Measurements from ENCODE around the gene GRIN2D. TPM values are rescaled to one million over a fixed set of nuclear protein-coding genes. Genes with fewer than 3 reads are reported as not detected.
"Not testable (repeated sequence)": the region's sequence is repeated elsewhere in the genome, so short reads cannot be mapped to it uniquely, and the experiment has no call there.

GRIN2D gene
- total RNA-seq, 2 donors from 2014 or later, result 0.14 to 0.42 TPM

- H3K27me3 Mint-ChIP-seq, result no peaks in the 10 kb centered on the region
- peaks cover 0 to 3% of the 10 kb centered on the region in 2 donors for H3K4me1 Mint-ChIP-seq (ENCODE audit: low read depth in 2 of 2)
- no peak overlapping the region for H3K27ac Mint-ChIP-seq
- no peaks in the 10 kb centered on the region for H3K9me3 Mint-ChIP-seq
- no peak overlapping the region for H3K4me3 Mint-ChIP-seq
- H3K36me3 Mint-ChIP-seq, result no peaks in the 10 kb centered on the region
- no peak for DNase-seq (ENCODE audit: low spot score)
- ATAC-seq, result no peak
These were observed 12.1 kb upstream of the GRIN2D start for GRCh38 chr19:48381178-48381950.

GRCh38 chr19:48382286-48382685 is 11.2 kb upstream of the GRIN2D start:
- Mint-ChIP-seq H3K9me3 (no peaks in the 10 kb centered on the region), H3K27me3 (no peaks in the 10 kb centered on the region), H3K4me1 (ENCODE audit: low read depth in 2 of 2) (peaks cover 0 to 3% of the 10 kb centered on the region in 2 donors), H3K27ac (no peak overlapping the region), H3K4me3 (no peak overlapping the region), H3K36me3 (no peaks in the 10 kb centered on the region)
- no peak for DNase-seq (ENCODE audit: low spot score)
- ATAC-seq, result no peak

GRCh38 chr19:48385461-48386087 is 7.9 kb upstream of the GRIN2D start:
- H3K4me3 Mint-ChIP-seq, result no peak overlapping the region
- ATAC-seq (no peak), DNase-seq (ENCODE audit: low spot score) (no peak)
- H3K27me3 Mint-ChIP-seq, result no peaks in the 10 kb centered on the region
- H3K36me3 Mint-ChIP-seq, result peaks cover 8% of the 10 kb centered on the region
- H3K4me1 Mint-ChIP-seq (ENCODE audit: low read depth in 2 of 2), result peaks cover 11 to 13% of the 10 kb centered on the region in 2 donors
- H3K9me3 Mint-ChIP-seq, result no peaks in the 10 kb centered on the region
- H3K27ac Mint-ChIP-seq, result no peak overlapping the region

DNA sequence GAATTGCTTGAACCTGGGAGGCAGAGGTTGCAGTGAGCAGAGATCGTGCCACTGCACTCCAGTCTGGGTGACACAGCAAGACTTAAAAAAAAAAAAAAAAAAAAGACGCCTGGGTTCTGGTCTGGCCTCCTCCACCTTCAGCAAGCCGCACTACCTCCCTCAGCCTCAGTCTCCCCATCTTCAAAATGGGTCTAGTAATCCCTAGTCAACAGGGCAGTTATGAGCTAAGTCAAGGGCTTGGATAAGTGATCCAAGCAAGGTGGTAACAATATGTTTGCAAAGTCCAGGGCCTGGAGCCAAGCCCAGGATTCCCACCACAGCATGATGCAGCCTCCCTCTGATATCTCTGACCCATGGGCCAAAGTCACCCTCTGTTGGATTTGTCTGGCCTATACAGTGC is 6.5 kb upstream of the GRIN2D start:
- H3K9me3 Mint-ChIP-seq, result no peaks in the 10 kb centered on the region
- no peak for DNase-seq (ENCODE audit: low spot score)
- ATAC-seq, result no peak
- peaks cover 0 to 2% of the 10 kb centered on the region in 2 donors for H3K27me3 Mint-ChIP-seq
- no peak overlapping the region for H3K27ac Mint-ChIP-seq
- no peak overlapping the region for H3K4me3 Mint-ChIP-seq
- peaks cover 8% of the 10 kb centered on the region for H3K36me3 Mint-ChIP-seq
- H3K4me1 Mint-ChIP-seq (ENCODE audit: low read depth in 2 of 2), result peaks cover 15 to 16% of the 10 kb centered on the region in 2 donors

DNA sequence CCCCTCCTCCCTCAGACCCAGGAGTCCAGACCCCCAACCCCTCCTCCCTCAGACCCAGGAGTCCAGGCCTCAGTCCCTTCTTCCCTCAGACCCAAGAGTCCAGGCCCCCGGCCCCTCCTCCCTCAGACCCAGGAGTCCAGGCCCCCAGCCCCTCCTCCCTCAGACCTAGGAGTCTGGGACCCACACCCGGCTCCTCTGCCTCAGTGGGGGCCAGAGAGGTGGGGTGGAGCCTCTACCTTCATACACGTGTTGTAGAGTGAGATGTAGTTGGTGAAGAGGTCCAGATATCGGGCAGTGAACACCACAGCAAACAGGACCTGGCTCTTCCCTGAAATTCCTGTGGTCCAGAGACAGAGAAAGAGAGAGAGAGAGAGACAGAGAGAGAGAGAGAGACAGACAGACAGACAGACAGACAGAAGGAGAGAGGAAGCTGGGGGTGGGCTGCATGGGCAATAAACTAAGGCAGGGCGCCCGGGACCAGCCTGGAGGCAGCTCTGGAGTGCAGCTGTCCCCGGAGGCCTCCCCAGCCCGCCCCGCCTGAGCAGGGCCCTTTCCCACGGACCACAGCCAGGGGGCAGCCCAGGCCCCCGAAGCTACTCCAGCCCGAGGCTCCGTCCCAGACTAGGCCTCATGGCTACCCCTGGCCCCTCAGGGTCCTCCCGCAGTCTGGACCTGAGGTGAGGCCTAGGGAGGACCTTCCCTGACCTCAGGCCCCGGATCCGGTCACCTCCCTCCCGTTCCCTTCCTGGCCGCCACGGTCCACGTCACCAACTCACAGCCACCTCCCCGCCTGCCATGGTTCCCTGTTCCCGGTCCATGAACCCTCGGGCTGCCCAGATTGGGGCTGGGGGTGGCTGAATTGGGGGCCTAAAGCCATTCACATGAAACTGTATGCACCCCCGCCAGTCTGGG is 3.0 kb upstream of the GRIN2D start:
- Mint-ChIP-seq H3K36me3 (peaks cover 8% of the 10 kb centered on the region), H3K4me3 (peak overlapping the region; percentile 97), H3K27ac (peak overlapping the region; percentile 93), H3K9me3 (no peaks in the 10 kb centered on the region), H3K27me3 (peaks cover 11 to 18% of the 10 kb centered on the region in 2 donors), H3K4me1 (ENCODE audit: low read depth in 2 of 2) (peaks cover 15 to 23% of the 10 kb centered on the region in 2 donors)
- DNase-seq (ENCODE audit: low spot score) (peak; percentile 77), ATAC-seq (peak; percentile 80 to 81)

DNA sequence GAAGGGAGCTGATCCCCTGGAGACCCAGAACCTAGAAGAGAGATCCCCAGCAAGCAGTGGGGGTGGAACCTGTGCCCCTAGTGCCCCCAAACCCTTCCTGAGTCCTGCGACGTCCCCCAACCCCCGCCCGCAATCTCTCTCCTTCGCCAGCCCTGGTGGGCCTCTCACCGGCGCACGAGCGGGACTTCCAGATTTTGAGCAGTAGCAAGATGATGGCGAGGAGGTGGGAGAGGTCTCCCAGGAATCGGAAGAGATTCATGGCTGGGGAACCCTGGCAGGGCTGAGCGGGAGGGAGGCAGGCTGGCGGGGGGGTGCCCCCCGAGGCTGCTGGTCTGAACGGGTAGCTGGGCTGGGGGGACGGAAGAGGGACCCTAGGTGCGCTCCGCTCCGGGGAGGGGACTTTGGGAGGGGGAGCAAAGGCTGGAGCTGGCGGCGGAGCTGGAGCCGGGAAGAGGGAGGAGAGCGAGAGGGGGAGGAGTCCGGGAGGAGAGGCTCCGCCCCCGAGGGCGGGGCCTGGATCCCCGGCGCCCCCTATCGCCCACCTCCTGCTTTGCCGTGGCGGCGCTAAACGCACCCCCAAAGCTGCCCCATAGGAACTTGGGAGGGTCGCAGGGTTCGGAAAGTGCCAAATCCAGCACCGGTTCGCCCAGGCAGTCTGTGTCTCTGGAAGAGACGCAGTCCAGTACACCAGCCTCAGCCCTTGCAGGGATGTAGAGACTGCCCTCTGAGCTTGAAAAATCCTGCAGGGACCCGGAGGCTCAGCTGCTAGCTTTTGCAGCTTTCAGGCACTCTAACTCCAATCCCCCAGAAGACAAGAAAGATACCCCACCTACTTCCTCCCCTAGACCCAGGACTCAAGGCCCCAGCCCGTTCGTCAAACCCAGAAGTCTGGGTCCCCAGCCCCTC is 2.1 kb upstream of the GRIN2D start, which contains the start of gene KDELR1:
Gene KDELR1 (minus strand): TSS at position 452 of the 906 bp plus-strand sequence. CDS start 193 bp downstream, at position 259.
- H3K4me1 Mint-ChIP-seq (ENCODE audit: low read depth in 2 of 2), result peaks cover 15 to 23% of the 10 kb centered on the region in 2 donors

DNA sequence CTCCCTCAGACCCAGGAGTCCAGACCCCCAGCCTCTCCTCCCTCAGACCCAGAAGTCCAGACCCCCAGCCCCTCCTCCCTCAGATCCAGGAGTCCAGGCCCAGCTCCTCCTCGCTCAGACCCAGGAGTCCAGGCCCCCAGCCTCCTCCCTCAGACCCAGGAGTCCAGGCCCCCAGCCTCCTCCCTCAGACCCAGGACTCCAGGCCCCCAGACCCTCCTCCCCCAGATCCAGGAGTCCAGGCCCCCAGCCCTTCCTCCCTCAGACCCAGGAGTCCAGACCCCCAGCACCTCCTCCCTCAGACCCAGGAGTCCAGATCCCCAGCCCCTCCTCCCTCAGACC is 1.5 kb upstream of the GRIN2D start:
- peaks cover 15 to 23% of the 10 kb centered on the region in 2 donors for H3K4me1 Mint-ChIP-seq (ENCODE audit: low read depth in 2 of 2)
- peak overlapping the region; percentile 93 for H3K27ac Mint-ChIP-seq
- not testable (repeated sequence) for H3K9me3 Mint-ChIP-seq; H3K36me3 Mint-ChIP-seq; DNase-seq (ENCODE audit: low spot score); ATAC-seq; H3K4me3 Mint-ChIP-seq
- peaks cover 19 to 24% of the 10 kb centered on the region in 2 donors for H3K27me3 Mint-ChIP-seq

More for the DNA sequence above, 2.1 kb upstream of the GRIN2D start, which contains the start of gene KDELR1:
- ATAC-seq (peak; percentile 89 to 94), DNase-seq (ENCODE audit: low spot score) (peak; percentile 78)
- Mint-ChIP-seq H3K27me3 (peaks cover 19 to 23% of the 10 kb centered on the region in 2 donors), H3K27ac (peak within 1 kb of the TSS; percentile 93), H3K36me3 (peaks cover 8% of the 10 kb centered on the region), H3K9me3 (no peaks in the 10 kb centered on the region), H3K4me3 (peak within 1 kb of the TSS; percentile 97)

GRCh38 chr19:48392860-48393558 is 459 bp upstream of the GRIN2D start:
- Mint-ChIP-seq H3K27ac (no peak overlapping the region), H3K4me3 (peak overlapping the region; percentile 38), H3K4me1 (ENCODE audit: low read depth in 2 of 2) (peaks cover 25 to 32% of the 10 kb centered on the region in 2 donors), H3K36me3 (peaks cover 8% of the 10 kb centered on the region), H3K9me3 (no peaks in the 10 kb centered on the region), H3K27me3 (peaks cover 28 to 35% of the 10 kb centered on the region in 2 donors)
- no peak for DNase-seq (ENCODE audit: low spot score)
- ATAC-seq, result no peak

GRCh38 chr19:48394331-48395169 is 1.1 kb downstream of the GRIN2D start:
- peaks cover 29 to 33% of the 10 kb centered on the region in 2 donors for H3K4me1 Mint-ChIP-seq (ENCODE audit: low read depth in 2 of 2)
- H3K27ac Mint-ChIP-seq, result no peak overlapping the region
- no peak for ATAC-seq
- no peaks in the 10 kb centered on the region for H3K36me3 Mint-ChIP-seq
- H3K4me3 Mint-ChIP-seq, result no peak overlapping the region
- H3K9me3 Mint-ChIP-seq, result peaks cover 2% of the 10 kb centered on the region
- H3K27me3 Mint-ChIP-seq, result peaks cover 29 to 36% of the 10 kb centered on the region in 2 donors
- no peak for DNase-seq (ENCODE audit: low spot score)

- peaks cover 4% of the 10 kb centered on the region for H3K9me3 Mint-ChIP-seq
- H3K4me1 Mint-ChIP-seq (ENCODE audit: low read depth in 2 of 2), result peaks cover 31 to 37% of the 10 kb centered on the region in 2 donors
- peaks cover 29 to 36% of the 10 kb centered on the region in 2 donors for H3K27me3 Mint-ChIP-seq
- ATAC-seq (no peak), DNase-seq (ENCODE audit: low spot score) (no peak)
- H3K4me3 Mint-ChIP-seq, result no peak overlapping the region
- no peaks in the 10 kb centered on the region for H3K36me3 Mint-ChIP-seq
- H3K27ac Mint-ChIP-seq, result no peak overlapping the region
These were observed 1.6 kb downstream of the GRIN2D start for GRCh38 chr19:48395170-48395455.

- no peaks in the 10 kb centered on the region for H3K36me3 Mint-ChIP-seq
- H3K27ac Mint-ChIP-seq, result no peak overlapping the region
- H3K4me3 Mint-ChIP-seq, result no peak overlapping the region
- ATAC-seq, result no peak
- H3K4me1 Mint-ChIP-seq (ENCODE audit: low read depth in 2 of 2), result peaks cover 27 to 37% of the 10 kb centered on the region in 2 donors
- H3K9me3 Mint-ChIP-seq, result peaks cover 4% of the 10 kb centered on the region
- peaks cover 29 to 36% of the 10 kb centered on the region in 2 donors for H3K27me3 Mint-ChIP-seq
- DNase-seq (ENCODE audit: low spot score), result no peak
These were observed 2.0 kb downstream of the GRIN2D start for GRCh38 chr19:48395499-48395898.

Measured in natural killer cell treated with Interleukin-12 subunit alpha and Interleukin-12 subunit beta and Interleukin-15 and Interleukin-18, amount 100 ng/mL, for 72 hours (primary cell).